ENCODE measurements around the gene GRIK3. TPM values are rescaled to one million over a fixed set of nuclear protein-coding genes. Genes with fewer than 3 reads are reported as not detected.

The GRIK3 gene
- total RNA-seq, 1 donor from 2014 or later = not detected

DNA sequence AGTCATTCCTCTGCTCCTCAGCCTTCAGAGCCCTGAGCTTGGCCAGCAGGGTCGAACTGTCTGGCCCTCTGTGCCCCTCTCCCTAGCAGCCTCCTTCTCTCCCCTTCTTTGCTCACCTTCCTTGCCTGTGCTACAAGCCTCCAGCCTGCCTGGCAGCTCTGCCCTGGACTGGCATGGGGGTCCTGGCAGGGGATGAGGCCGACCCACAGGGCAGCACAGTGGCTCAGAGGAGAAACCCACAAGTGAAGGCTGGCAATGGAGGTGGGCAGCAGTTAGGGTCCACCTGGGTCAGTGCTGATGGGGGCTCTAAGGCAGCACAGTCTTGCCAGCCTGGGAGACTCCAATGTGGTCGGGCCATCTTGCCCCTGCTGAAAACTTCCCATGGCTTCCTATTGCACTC lies 274.2 kb downstream of the GRIK3 start:
- Mint-ChIP-seq H3K4me1 (ENCODE audit: unreplicated experiment) (no peaks in the 10 kb centered on the region), H3K9me3 (ENCODE audit: unreplicated experiment) (no peaks in the 10 kb centered on the region), H3K27me3 (ENCODE audit: unreplicated experiment) (no peaks in the 10 kb centered on the region), H3K36me3 (ENCODE audit: unreplicated experiment) (no peaks in the 10 kb centered on the region), H3K27ac (ENCODE audit: unreplicated experiment) (no peak overlapping the region), H3K4me3 (ENCODE audit: unreplicated experiment) (no peak overlapping the region)
- no peak for DNase-seq (ENCODE audit: extremely low spot score, unreplicated experiment)
- TF ChIP-seq, protein P1, sequence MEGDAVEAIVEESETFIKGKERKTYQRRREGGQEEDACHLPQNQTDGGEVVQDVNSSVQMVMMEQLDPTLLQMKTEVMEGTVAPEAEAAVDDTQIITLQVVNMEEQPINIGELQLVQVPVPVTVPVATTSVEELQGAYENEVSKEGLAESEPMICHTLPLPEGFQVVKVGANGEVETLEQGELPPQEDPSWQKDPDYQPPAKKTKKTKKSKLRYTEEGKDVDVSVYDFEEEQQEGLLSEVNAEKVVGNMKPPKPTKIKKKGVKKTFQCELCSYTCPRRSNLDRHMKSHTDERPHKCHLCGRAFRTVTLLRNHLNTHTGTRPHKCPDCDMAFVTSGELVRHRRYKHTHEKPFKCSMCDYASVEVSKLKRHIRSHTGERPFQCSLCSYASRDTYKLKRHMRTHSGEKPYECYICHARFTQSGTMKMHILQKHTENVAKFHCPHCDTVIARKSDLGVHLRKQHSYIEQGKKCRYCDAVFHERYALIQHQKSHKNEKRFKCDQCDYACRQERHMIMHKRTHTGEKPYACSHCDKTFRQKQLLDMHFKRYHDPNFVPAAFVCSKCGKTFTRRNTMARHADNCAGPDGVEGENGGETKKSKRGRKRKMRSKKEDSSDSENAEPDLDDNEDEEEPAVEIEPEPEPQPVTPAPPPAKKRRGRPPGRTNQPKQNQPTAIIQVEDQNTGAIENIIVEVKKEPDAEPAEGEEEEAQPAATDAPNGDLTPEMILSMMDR (IDR thresholded peaks at IDR 0.05) = no peak

DNA sequence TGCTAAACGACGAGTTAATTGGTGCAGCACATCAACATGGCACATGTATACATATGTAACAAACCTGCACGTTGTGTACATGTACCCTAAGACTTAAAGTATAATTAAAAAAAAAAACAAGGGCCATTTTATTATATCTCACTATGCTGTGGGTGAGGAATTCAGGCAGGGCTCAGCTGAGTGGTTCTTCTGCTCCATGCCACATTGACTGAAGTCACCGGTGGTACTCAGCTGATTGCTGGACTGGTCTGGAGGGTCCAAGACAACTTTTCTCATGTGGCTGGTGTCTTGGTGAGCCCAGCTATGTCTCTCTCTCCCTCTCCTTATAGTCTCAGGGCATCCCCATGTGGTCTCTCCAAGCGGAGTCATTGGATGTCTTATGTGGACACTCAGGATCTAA lies 275.0 kb downstream of the GRIK3 start:
- H3K27me3 Mint-ChIP-seq (ENCODE audit: unreplicated experiment) = no peaks in the 10 kb centered on the region
- no peak overlapping the region for H3K27ac Mint-ChIP-seq (ENCODE audit: unreplicated experiment)
- no peaks in the 10 kb centered on the region for H3K36me3 Mint-ChIP-seq (ENCODE audit: unreplicated experiment)
- TF ChIP-seq, protein P1 (IDR thresholded peaks at IDR 0.05) = no peak
- no peak for DNase-seq (ENCODE audit: extremely low spot score, unreplicated experiment)
- H3K4me3 Mint-ChIP-seq (ENCODE audit: unreplicated experiment) = no peak overlapping the region
- H3K9me3 Mint-ChIP-seq (ENCODE audit: unreplicated experiment) = no peaks in the 10 kb centered on the region
- H3K4me1 Mint-ChIP-seq (ENCODE audit: unreplicated experiment) = no peaks in the 10 kb centered on the region

DNA sequence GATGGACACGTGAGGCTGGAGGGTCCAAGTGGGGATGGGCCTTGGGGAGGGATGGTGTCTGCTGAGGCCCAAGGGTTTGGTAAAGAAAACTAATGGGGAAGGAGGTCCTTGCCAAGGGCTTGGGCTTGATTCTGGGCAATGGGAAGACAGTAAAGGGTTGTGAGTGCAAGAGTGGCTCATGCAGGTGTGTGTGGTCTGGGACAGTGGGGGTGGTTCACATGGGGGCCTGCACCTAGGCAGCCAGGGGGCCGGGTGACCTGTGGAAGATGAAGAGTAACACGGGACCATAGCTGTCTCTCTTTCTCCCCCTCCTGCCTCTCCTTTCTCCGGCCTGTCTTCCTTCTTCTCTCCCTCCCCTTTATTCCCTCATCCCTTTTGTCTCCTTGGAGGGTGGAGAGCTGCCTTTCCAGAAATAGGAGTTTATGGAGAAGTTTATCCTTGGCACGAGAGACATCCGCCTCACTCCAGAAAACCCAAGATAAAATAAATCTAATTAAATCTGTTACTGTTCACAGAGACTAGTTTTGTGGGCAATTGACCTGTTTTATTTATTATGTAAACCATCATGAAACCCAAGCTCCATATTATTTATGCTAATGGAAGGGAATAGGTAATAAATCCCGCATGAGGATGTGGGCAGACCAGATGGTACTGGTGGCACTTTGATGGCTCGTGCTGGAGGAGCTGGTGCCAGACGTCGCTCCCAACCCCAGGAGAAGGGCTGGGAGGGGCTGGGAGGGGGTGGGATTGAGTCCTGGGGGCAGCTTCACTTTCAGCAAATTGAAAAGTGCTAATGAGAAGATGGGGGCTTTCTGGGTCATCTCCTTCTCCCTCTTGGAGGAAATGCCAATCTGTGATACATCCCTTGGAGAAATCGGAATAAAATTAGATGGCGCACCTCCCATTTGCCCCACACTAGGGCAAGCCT lies 278.7 kb downstream of the GRIK3 start:
- no peaks in the 10 kb centered on the region for H3K9me3 Mint-ChIP-seq (ENCODE audit: unreplicated experiment)
- TF ChIP-seq, protein P1 (IDR thresholded peaks at IDR 0.05) = no peak
- H3K4me3 Mint-ChIP-seq (ENCODE audit: unreplicated experiment) = no peak overlapping the region
- DNase-seq (ENCODE audit: extremely low spot score, unreplicated experiment) = no peak
- H3K36me3 Mint-ChIP-seq (ENCODE audit: unreplicated experiment) = no peaks in the 10 kb centered on the region
- no peaks in the 10 kb centered on the region for H3K27me3 Mint-ChIP-seq (ENCODE audit: unreplicated experiment)
- no peak overlapping the region for H3K27ac Mint-ChIP-seq (ENCODE audit: unreplicated experiment)
- H3K4me1 Mint-ChIP-seq (ENCODE audit: unreplicated experiment) = no peaks in the 10 kb centered on the region

DNA sequence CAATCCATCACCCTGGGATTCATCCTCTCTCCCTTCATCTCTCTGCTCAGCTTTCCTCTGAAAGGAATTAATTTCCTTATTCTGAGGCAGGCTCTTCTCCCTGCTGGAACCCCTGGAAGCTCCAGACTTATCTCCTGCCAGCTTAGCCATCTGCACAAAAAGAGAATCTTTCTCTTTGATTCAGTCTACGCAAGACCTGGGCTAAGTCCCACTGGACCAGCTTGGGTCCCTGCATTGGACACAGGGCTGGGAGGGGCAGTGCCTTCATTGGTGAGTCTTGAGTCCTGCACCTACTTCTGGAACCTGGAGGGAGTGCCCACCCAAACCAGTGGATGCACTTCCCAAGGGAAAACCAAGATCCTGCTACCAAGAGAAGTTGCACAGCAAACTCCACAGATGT lies 279.9 kb downstream of the GRIK3 start:
- TF ChIP-seq, protein P1 (IDR thresholded peaks at IDR 0.05) = no peak
- Mint-ChIP-seq H3K27me3 (ENCODE audit: unreplicated experiment) (no peaks in the 10 kb centered on the region), H3K9me3 (ENCODE audit: unreplicated experiment) (no peaks in the 10 kb centered on the region), H3K27ac (ENCODE audit: unreplicated experiment) (no peak overlapping the region), H3K4me3 (ENCODE audit: unreplicated experiment) (no peak overlapping the region), H3K36me3 (ENCODE audit: unreplicated experiment) (no peaks in the 10 kb centered on the region), H3K4me1 (ENCODE audit: unreplicated experiment) (no peaks in the 10 kb centered on the region)
- DNase-seq (ENCODE audit: extremely low spot score, unreplicated experiment) = no peak

DNA sequence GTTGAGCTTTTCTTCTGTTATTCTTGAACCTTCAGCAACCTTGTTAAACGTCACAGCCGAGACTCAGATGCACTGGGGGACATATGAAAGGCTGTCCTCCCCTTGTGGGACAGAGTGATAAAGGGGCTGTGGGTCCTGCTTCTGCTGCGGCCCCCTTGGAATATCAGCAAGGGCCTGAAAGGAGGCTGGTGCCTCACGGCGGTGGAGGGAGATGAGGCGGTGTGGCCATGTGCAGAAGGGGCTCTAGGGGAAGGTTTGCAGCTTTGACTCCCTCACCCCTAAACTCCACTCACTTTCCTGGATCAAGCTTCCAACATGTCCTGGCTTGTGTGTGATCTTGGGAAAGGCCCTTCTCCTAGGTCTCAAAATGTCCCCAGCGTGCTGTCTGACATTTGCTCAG lies 280.9 kb downstream of the GRIK3 start:
- Mint-ChIP-seq H3K4me1 (ENCODE audit: unreplicated experiment) (no peaks in the 10 kb centered on the region), H3K9me3 (ENCODE audit: unreplicated experiment) (no peaks in the 10 kb centered on the region), H3K27ac (ENCODE audit: unreplicated experiment) (no peak overlapping the region), H3K4me3 (ENCODE audit: unreplicated experiment) (no peak overlapping the region), H3K36me3 (ENCODE audit: unreplicated experiment) (no peaks in the 10 kb centered on the region), H3K27me3 (ENCODE audit: unreplicated experiment) (peaks cover 5% of the 10 kb centered on the region)
- TF ChIP-seq, protein P1 (IDR thresholded peaks at IDR 0.05) = no peak
- no peak for DNase-seq (ENCODE audit: extremely low spot score, unreplicated experiment)
